ENCODE results near the gene TFF3. TPM values are rescaled to one million over a fixed set of nuclear protein-coding genes. Genes with fewer than 3 reads are reported as not detected.

Gene TFF3
- polyA plus RNA-seq, 1 experiment, result not detected

GRCh38 chr21:42319376-42319775 is 4.2 kb upstream of the TFF3 start:
- Histone ChIP-seq H3K9me3 (ENCODE audit: control insufficient read depth, insufficient read depth, low read length) (no peaks in the 10 kb centered on the region; the same call in 1 of the 2 replicates), H3K27me3 (ENCODE audit: control insufficient read depth, insufficient read depth, low read length) (no peaks in the 10 kb centered on the region), H3K27ac (ENCODE audit: low read depth, low read length) (no peak overlapping the region), H3K4me3 (ENCODE audit: low read depth, low read length) (no peak overlapping the region)
- TF ChIP-seq CTCF (IDR thresholded peaks at IDR 0.05; ENCODE audit: low read depth, low read length), result no peak
- no peak for DNase-seq (ENCODE audit: low read depth, low spot score)
- POLR2A ChIA-PET, result no interaction called here
- CTCF ChIA-PET, result interaction anchor here (1.5 kb wide), 1 partner anchor 9 kb away, joined by 3 read pairs; no protein-coding TSS in a partner anchor

GRCh38 chr21:42317826-42318746 is 2.9 kb upstream of the TFF3 start:
- Histone ChIP-seq H3K9me3 (ENCODE audit: control insufficient read depth, insufficient read depth, low read length) (no peaks in the 10 kb centered on the region; the same call in 1 of the 2 replicates), H3K27me3 (ENCODE audit: control insufficient read depth, insufficient read depth, low read length) (peaks cover 4% of the 10 kb centered on the region), H3K27ac (ENCODE audit: low read depth, low read length) (no peak overlapping the region), H3K4me3 (ENCODE audit: low read depth, low read length) (no peak overlapping the region)
- DNase-seq (ENCODE audit: low read depth, low spot score), result no peak
- CTCF ChIA-PET, result interaction anchor here (1.5 kb wide), 1 partner anchor 8 kb away, joined by 3 read pairs; no protein-coding TSS in a partner anchor
- POLR2A ChIA-PET, result no interaction called here
- TF ChIP-seq CTCF (IDR thresholded peaks at IDR 0.05; ENCODE audit: low read depth, low read length), result no peak

GRCh38 chr21:42317341-42317741 is 2.1 kb upstream of the TFF3 start:
- H3K9me3 ChIP-seq (ENCODE audit: control insufficient read depth, insufficient read depth, low read length), result no peaks in the 10 kb centered on the region; the same call in 1 of the 2 replicates
- ChIA-PET POLR2A (no interaction called here), CTCF (no interaction called here)
- H3K27ac ChIP-seq (ENCODE audit: low read depth, low read length), result no peak overlapping the region
- H3K27me3 ChIP-seq (ENCODE audit: control insufficient read depth, insufficient read depth, low read length), result peaks cover 4% of the 10 kb centered on the region
- no peak for DNase-seq (ENCODE audit: low read depth, low spot score)
- TF ChIP-seq CTCF (IDR thresholded peaks at IDR 0.05; ENCODE audit: low read depth, low read length), result no peak
- H3K4me3 ChIP-seq (ENCODE audit: low read depth, low read length), result no peak overlapping the region

GRCh38 chr21:42316891-42317290 is 1.7 kb upstream of the TFF3 start:
- Histone ChIP-seq H3K9me3 (ENCODE audit: control insufficient read depth, insufficient read depth, low read length) (no peaks in the 10 kb centered on the region; the same call in 1 of the 2 replicates), H3K4me3 (ENCODE audit: low read depth, low read length) (no peak overlapping the region), H3K27me3 (ENCODE audit: control insufficient read depth, insufficient read depth, low read length) (peaks cover 7% of the 10 kb centered on the region), H3K27ac (ENCODE audit: low read depth, low read length) (no peak overlapping the region)
- TF ChIP-seq CTCF (IDR thresholded peaks at IDR 0.05; ENCODE audit: low read depth, low read length), result no peak
- CTCF ChIA-PET, result no interaction called here
- no peak for DNase-seq (ENCODE audit: low read depth, low spot score)
- POLR2A ChIA-PET, result no interaction called here

Measured in AG04450 (cell line).